GM18951 (cell line): ENCODE data around the gene MROH2A.

Experiments used
- POLR2A ChIP-seq: IDR thresholded peaks from 4 replicates; pipeline ENCODE4 v1.6.1; 2011; ENCODE audit warnings: mild to moderate bottlenecking; ENCODE audit not compliant: insufficient read length, insufficient read depth; ENCODE audit errors: extremely low read depth
- in situ Hi-C: fragments of 300-500 bp; cut with MboI; formaldehyde crosslinking; loops from one replicate; pipeline ENCODE4 v1.12.0; 2022; ENCODE audit warnings: low sequenced_read_pairs, mixed read lengths, inconsistent platforms; ENCODE audit not compliant: unreplicated experiment

The MROH2A gene

GRCh38 chr2:233773854-233774253 lies 4.3 kb upstream of the MROH2A start:
- no peak for TF ChIP-seq POLR2A
- in situ Hi-C loops = no loop called here

- in situ Hi-C loops = no loop called here
- no peak for TF ChIP-seq POLR2A
Measured at GRCh38 chr2:233775414-233775813, 2.7 kb upstream of the MROH2A start.

- no peak for TF ChIP-seq POLR2A
- in situ Hi-C loops = no loop called here
Measured at GRCh38 chr2:233779722-233780121, 1.6 kb downstream of the MROH2A start.

- no peak for TF ChIP-seq POLR2A
- in situ Hi-C loops = no loop called here
Measured at GRCh38 chr2:233780771-233781170, 2.6 kb downstream of the MROH2A start.

GRCh38 chr2:233789554-233789953 lies 11.4 kb downstream of the MROH2A start:
- in situ Hi-C loops = no loop called here
- no peak for TF ChIP-seq POLR2A

- TF ChIP-seq POLR2A = no peak
- in situ Hi-C loops = no loop called here
Measured at GRCh38 chr2:233791151-233791882, 13.2 kb downstream of the MROH2A start.

DNA sequence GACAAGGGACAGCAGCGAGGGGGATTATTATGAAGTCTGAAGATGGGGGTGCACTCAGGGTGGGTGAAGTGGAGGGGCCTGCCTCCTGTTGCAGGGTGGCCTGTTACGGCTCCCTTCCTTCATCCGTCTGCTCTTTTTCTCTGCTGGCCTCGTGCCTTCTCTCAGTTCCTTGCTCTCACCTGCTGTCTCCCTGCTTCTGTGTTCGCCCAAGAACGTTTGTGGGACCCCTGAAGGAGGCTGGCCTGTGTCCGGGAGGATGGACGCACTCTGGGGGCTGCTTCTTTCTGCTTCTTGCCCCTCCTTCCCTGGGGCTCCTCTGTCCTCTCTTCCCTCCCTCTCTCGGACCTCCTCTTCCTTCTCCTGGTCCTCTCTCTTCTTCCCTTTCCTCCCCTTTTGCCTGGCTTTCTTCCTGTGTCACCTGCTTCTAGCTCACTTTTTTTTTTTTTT lies 13.8 kb downstream of the MROH2A start:
- in situ Hi-C loops = no loop called here
- no peak for TF ChIP-seq POLR2A

DNA sequence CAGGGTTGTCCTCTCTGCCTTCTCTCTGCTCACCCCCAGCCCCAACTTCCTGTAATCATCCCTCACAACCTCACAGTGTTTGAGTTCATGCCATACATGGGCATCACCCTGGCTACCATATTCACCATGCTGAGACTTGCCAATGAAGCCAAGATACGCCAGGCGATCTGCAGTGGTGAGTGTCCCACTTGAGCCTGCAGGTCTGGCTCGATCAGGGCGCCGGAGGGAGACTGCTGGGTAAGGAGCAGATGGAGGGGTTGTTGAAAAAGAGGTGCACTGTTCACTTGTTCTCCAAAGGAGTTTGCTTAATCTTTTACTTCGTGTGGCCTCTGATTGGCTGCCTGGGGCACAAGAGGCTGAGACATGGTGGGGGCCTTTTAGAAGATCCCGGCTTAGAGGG lies 14.6 kb downstream of the MROH2A start:
- in situ Hi-C loops = no loop called here
- no peak for TF ChIP-seq POLR2A

GRCh38 chr2:233793465-233794127 lies 15.5 kb downstream of the MROH2A start:
- no peak for TF ChIP-seq POLR2A
- in situ Hi-C loops = no loop called here

DNA sequence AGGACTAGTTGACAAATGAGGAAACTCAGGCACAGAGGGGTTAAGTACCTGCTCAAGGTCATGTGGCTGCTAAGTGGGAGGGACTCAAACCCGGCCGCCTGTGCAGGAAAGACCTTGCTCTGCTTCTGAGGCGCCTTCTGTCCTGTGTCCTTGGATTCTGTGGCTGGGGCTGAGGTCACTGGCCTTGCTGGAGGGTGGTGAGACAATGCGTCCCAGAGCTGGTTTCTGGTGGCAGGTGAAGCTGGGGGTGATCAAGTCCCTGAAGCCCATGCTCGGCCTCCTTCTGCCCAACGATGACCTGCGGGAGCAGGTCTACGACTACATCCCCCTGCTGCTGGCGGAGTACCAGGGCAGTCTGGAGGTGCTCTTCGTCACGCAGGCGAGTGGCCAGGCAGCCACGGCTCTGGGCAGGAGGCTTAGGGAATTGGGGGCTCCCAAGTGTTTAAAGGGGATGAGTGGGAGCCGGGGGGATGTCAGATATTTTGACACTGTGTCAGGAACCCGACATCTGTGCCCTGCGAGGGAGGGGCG lies 16.1 kb downstream of the MROH2A start:
- in situ Hi-C loops = no loop called here
- TF ChIP-seq POLR2A = no peak

DNA sequence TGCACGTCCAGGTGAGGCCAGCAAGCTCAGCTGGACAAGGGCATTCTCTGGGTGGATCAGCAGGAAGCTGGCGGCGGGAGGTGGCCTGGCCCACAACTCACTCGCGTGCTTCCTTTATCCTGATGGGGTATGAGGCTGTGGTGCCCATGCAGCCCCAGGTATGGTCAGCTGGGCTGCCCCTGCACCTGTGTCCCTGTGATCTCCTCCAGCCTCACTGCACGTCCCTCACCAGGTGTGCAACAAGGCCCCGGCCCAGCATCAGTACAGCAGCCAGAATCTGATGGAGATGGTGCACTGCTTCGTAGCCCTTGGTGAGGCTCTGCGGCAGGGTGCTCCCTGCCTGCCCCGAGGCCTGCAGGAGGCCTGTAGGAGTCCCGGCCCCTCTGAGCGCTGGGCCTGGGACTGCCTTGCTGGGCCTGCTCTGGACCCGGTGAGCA lies 17.6 kb downstream of the MROH2A start:
- TF ChIP-seq POLR2A = no peak
- in situ Hi-C loops = no loop called here

- in situ Hi-C loops = no loop called here
- TF ChIP-seq POLR2A = no peak
Measured at GRCh38 chr2:233796254-233796653, 18.1 kb downstream of the MROH2A start.

- no peak for TF ChIP-seq POLR2A
- in situ Hi-C loops = no loop called here
Measured at GRCh38 chr2:233798335-233799086, 20.4 kb downstream of the MROH2A start.
